HG02943 (cell line): ENCODE data around the gene DBNDD1.
"Not testable (repeated sequence)": the region's sequence is repeated elsewhere in the genome, so short reads cannot be mapped to it uniquely, and the experiment has no call there.

Experiments used
- ATAC-seq: cut with Tn5 transposase; IDR thresholded peaks from one replicate; pipeline ENCODE4 v1.9.1; 2021; ENCODE audit warnings: mild to moderate bottlenecking, low read depth, moderate library complexity; ENCODE audit not compliant: unreplicated experiment

The DBNDD1 gene

DNA sequence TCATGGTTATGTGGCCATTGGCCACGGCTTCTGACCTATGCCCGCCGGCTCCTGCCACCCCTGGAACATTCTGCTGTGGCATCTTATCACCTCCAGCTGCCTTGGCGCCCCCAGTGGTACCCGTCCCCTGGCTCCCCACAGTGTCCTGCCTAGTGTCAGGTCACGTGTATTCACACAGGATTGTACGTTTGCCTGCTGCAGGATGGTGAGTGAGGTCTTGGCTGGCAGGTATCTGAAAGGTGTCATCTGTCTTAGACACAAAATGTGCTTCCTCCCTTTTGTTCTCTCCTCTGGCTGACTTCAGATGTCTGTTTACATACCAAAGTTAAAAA is 24.9 kb downstream of the DBNDD1 start:
- ATAC-seq = no peak

DNA sequence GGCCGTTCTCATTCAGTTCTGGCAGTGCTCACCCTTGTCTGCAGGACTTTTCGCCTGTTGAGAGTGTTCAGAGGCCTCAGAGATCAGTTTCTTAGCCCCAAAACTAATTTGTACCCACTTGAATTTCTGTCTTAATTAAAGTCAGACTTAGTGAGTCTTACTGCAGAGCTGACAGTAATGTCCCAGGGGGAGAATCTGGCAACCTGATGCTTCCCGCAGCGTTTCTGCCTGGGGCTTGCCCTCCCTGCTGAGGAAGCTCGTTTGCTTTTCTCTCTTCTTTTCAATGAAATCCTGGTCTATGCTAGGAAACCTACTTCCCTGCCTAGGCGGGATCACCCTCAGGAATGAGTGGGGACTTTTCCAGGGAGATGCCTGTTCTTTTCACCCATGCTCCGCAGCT is 25.3 kb downstream of the DBNDD1 start:
- ATAC-seq = no peak

DNA sequence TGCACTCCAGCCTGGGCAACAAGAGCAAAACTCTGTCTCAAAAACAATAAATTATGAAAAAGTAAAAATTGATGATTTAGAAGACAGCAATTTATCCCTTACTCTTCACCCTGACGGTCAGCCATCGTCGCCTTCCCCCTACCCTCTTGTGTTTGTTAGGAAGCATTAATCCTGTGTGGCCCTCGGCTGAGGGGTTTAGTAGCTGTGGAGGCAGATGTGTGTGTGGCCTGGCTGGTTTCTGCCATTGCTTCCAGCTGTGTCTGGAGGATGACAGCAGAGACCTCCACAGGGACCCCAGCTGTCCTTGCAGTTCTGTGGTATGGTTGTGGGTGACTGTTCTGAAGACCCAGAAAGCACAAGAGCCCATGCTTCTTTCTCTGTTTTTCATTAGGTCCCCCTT is 25.9 kb downstream of the DBNDD1 start:
- ATAC-seq = no peak

DNA sequence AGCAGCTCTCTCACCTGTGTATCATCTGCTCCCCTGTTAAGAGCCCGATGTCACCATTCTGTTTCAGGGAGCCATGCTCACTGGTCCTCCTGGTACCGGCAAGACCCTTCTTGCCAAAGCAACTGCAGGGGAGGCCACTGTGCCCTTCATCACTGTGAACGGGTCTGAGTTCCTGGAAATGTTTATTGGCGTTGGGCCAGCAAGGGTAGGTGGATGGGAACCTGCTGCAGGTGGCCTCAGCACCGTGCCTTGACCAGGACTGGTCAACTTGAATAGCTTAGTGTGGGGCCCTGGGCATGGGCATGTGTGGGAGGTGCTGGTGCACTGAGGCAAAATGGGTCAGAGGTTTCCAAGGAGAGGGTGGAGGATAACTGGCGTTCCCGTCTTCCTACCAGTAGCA is 28.5 kb downstream of the DBNDD1 start:
- ATAC-seq = no peak

DNA sequence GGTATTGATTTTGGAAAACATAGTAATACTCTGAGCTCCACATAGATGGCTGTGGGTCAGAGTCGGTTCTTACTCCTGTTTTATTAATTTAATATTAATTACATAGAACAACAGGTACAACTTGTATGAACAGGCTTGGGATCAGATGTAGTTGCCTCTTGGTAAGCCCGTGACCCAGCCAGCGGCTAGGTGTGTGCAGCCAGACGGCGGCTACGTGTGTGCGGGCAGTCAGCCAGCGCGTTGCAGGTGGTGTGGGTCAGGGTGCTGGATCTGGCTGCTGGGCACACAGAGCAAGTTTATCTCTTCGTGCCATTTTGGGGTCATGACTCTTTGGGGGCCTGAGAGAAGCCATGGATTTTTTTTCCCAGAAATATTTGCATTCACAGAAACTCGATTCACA is 30.3 kb downstream of the DBNDD1 start:
- ATAC-seq = no peak

DNA sequence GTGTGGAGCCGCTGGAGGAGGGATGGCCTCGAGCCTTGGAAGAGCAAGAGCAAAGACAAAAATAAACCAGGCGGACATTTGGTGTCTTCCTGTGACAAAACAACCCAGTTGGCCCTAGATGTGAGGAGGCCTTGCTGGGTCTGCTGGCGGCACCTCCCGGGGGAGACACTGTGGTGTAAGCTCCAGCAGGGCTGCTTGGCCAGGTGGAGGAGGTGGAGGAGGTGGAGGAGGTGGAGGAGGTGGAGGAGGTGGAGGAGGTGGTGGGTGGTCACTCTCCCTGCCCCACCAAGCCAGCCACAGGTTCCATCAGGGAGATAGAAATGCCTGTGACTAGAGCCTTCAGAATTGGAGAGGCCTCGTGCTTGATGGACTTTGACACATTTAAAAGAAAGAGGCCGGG is 32.1 kb downstream of the DBNDD1 start:
- ATAC-seq = no peak

DNA sequence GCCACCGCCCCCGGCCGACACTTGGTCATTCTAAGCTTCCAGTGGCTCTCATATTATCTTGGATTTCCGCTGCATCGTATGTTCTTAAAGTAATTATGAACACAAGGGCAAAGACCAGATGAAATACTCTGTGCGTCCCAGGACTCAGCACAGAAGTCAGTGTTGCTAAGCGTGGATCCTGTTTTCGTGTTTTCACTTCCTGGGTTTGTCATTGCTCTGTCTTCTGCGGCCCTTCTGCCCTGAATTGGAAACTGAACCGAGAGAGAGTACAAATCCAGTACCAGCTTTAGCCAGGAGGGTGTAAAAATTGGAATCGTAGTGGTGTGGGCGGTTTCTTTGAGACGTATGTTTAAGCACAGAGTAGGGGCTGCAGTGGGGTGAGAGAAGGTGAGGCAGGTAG is 32.7 kb downstream of the DBNDD1 start:
- no peak for ATAC-seq

DNA sequence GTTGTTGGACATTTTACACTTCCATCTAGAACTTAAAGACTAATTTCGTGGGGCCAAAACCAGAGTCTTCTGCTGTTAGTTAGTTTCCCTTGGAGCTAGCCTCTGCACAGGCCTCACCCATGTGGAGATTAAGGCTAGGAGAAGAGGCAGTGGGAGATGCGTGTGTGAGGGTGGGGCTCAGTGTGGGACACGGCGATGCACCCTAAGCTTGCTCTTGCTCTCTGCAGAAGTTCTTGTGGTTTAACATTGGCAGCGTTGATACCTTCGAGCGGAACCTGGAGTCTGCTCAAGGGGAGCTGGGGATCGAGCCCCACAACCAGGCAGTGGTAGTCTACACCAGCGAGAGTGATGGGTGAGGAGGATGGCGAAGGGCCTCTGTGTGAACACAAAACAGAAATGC is 34.0 kb downstream of the DBNDD1 start:
- ATAC-seq = no peak

DNA sequence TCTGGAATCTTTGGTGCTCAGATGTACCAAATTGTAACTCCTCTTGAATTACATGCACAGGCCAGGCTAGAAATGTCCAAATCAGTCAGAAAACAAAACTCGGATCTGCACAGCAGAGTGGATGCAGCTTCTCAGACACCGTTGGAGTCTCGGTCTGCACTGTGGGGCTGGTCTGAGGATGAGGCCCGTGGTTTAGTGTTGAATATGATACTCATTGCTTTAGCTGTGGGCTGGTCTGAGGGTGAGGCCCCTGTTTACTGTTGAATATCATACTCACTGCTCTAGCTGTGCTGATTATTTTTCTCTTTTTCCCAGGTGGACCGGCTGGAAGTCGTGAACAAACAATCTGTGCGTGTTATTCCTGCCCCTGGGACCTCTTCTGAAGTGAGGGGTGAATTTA is 35.0 kb downstream of the DBNDD1 start:
- no peak for ATAC-seq

DNA sequence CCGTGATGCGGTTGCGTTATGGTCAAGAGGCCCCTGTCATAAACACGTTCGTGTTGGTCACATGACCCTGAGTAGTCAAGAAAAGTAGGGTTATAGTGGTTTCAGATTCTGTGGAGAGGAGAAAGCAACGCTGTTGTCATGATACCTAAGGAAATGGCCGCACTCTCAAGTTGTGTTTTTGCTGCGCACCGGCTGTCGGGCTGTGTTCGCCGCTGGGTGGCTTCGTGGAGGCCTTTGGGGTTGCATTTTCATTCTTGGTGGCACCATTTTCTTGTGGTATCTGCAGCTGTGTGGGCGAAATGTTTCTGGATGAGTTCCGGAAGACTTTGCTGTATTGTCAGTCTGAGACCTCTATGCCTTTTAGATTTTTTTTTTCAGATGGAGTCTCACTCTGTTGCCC is 35.7 kb downstream of the DBNDD1 start:
- no peak for ATAC-seq

DNA sequence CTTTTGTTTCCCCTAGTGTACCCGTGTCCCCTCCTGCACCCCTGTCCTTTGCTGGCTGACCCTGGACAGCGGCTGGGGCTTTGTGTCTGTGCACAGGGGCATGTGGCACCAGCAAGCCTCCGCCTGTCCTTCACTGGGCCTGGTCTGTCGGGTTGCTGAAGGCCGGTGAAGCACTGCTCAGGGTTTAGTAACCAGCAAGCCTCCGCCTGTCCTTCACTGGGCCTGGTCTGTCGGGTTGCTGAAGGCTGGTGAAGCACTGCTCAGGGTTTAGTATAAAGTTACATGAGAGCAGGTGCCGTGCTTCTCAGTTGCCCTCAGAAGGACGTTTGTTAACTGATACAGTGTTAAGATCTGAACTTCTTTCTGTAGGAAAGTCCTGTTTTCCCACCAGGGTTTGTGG is 36.9 kb downstream of the DBNDD1 start:
- no peak for ATAC-seq

DNA sequence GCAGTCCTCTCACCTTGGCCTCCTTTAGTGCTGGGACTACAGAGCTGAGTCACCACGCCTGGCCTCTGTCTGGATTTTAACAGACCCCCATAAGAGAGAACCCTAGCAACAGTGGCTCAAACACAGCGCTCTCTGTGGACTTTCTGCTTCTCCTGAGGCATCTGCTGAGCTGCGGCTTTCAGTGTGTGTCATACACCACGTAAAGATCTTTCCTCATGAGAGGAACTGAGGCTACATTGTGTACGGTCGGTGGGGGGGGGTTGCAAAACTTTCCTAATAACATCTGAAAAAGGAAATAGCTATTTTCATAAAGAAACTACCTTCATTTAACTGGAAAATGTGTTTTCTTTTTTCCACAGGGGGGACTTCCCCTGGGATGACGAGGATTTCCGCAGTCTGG is 37.8 kb downstream of the DBNDD1 start:
- no peak for ATAC-seq

DNA sequence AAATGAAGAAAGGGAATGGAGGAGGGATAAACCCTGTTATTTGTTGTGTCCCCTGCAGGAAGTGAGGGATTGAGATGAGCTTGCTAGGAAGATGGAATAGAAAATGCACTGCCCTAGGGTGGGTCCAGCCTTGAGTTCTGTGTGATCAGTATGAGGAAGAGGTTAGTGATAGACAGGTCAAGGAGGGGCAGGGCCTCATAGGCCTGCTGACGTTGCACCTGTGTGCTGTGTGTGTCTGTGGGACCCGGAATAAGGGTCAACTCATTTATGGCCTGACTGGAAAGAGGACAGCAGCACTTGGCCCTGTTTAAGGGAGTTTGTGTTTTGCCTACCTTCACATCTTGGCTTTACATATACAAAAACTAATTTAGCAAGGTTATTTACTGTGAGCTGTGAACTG is 44.4 kb downstream of the DBNDD1 start:
- ATAC-seq = no peak

DNA sequence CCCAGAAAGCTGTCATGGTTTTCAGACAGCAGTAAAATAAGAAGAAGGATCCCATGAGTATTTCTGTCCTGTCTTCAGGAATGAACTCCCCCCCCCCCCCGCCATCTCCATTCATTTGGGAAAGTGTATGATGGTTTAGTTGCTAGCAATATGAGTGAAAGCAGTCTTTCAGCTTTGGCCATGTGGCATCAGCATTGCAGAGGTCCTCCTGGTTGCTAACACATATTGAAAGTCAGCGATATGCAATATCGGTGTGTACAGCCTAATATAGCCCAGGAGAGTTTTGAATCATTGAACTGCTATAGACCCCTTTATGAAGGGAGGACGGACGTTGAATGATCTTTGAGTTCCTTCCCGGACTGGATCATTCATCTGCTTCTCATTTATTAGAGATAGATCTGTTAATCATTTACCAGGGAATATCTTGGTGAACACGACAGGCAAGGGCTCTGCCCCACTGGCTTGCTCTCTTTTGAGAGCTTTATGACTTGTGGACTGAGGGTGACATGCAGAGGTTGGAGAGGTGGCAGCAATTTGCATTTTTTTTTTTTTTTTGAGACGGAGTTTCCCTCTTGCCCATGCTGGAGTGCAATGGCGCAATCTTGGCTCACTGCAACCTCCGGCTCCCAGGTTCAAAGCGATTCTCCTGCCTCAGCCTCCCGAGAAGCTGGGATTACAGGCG is 45.5 kb downstream of the DBNDD1 start:
- no peak for ATAC-seq

DNA sequence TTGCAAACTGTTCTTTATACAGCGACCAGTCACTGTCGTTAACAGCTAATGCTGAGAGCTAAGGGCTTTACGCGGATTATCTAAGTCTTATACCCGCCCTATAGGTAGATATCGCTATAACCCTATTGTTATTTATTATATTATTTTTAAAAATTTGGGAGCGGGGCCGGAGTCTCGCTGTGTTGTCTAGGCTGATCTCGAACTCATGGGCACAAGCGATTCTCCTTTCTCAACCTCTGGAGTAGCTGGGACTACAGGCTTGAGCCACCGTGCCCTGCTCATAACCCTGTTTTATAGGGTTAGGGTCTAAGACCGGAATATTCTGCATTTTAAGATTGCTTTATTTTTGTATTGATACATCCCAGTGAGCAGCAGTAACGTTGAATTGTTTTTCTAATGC is 46.0 kb downstream of the DBNDD1 start:
- no peak for ATAC-seq

DNA sequence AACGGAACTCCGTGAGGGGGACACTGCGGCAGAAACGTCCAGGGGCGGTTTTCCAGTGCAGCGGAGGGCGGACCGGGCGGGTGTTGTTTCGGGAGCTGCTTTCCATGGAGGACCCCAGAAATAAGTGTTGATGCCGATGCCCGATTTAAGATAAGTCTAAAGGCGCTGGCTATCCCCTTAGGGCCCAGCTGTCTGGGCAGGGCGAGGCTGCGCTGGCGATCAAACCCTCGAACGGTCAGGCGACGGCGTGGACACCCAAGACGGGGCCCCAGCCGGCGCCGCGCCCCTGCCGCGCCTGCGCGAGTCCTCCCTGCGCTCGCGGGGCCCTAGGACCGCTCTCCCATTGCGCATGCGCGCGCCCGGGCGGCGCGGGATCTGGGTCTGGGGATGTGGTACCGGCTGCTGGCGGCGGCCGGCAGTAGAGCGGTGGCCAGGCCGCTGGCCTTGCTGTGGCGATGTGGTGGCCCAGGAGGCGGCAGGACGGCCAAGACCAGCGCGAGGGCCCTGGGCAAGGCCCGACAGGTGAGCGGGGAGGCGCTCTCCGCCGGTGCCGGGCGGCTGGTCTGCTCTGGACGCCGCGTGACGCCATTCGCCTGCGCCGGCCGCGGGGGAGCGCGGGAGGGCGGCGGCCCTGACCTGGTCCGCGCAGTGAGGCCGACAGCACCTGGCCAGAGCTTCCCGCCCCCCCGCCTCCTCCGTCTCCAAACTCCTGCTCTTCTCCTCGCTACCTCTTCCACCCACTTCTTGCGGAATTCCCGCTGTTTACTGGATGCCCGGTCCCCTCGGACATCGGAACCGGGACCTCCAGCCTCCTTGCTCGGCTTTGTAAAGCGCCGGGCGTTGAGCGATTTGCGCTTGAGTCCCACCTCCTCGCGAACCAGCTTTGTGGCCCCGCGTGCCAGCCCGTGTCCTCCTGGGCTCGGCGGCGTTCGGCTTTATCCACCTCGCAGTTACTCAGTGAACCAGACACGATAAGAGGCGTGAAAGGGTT is 46.7 kb downstream of the DBNDD1 start:
- peak; percentile 75 for ATAC-seq

DNA sequence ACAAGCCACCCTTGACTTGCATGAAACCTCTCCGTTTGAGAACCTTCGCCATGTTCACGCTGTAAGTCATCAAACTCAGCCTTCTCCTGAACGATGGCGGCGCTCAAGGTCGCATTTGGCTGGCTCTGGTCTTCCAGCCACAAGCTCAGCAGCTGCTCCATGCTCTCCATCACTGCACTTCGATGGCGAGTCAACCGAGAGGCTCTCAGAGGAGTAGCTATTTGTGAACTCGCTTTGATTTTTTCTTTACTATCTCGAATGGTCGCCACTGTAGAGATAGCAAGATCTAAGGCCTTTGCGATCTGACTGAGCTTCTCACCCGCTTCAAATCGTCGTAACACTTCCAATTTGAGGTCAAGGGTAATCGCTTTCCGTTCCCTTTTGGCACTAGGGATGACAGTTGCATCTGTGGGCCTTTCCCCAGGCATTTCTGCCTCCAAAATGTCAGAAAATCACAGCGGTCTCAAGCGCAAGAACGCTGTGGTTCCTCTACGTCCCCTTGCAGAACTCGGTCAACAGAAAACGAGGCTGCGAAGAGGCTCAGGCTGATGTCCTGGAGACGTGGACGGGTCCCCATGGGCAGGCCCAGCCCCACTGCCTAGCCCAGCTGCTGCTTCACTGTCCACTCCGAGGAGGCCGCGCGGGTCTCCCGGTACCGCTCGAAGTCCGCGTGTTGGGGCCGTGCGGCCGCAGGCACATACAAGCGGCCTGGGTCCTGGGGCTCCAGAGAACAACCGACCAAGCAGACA is 47.6 kb downstream of the DBNDD1 start:
- no peak for ATAC-seq

DNA sequence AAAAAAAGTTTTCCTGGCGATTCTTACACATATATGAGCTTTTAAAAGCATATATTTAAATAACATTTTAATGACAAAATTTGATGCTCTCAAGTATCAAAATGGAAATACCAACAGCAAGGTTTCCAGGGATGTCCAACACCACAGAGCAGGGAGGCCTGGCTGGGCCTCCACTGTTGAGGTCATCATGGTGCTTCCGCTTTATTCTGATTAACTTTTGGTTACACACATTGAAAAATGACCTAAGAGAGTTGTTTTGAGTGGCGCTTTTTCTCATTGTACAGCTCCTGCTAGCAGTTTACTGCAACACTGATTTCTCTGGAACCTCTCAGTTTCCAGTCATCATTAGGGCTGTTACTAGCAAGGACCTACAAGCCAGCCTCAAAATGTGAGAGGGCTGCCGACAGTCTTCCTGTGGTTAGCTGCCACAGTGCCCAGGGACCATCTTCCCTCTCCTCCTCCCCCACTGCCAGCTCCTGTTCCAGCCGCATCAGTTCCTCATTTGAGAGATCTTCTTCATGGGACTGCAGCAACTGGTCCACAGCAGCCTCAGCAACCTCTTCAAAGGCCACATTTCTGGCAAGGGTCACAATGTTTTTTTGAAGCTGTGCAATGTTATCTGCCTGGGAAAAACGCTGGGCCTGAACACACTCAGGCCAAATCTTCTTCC is 49.4 kb downstream of the DBNDD1 start:
- ATAC-seq = no peak

DNA sequence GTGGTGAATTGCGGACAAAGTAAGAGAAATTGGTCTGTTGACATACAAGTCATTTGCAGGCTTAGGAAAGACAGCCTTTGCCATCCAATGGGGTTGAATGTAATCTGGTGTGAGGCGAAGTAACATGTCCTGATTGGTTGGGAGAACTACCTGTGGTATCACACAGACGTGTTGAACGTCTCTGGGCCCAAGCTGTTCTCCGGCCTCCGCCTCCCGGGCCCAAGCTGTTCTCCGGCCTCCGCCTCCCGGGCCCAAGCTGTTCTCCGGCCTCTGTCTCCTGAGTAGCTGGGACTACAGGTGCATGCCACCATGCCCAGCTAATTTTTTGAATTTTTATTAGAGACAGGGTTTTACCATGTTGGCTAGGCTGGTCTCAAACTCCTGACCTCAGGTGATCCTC is 51.2 kb downstream of the DBNDD1 start:
- not testable (repeated sequence) for ATAC-seq

DNA sequence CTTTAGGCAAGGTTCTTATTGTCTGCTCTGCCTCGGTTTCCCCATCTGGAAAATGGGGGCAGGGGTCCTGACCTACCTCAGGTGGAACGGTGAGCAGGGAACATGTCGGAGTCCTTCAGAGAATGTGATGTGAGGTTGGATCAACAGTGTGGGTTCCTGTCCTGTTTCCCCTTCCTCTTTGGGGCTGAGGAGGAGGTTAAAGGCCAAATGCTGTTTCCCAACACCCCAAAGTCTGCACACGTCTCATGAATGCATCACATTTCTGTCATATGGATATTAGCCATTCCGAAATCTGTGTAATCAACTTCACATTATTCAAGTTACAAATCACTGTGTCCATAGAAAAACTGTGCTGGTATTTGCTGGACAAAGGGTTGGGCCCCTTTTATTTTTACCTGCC is 51.8 kb downstream of the DBNDD1 start:
- not testable (repeated sequence) for ATAC-seq

DNA sequence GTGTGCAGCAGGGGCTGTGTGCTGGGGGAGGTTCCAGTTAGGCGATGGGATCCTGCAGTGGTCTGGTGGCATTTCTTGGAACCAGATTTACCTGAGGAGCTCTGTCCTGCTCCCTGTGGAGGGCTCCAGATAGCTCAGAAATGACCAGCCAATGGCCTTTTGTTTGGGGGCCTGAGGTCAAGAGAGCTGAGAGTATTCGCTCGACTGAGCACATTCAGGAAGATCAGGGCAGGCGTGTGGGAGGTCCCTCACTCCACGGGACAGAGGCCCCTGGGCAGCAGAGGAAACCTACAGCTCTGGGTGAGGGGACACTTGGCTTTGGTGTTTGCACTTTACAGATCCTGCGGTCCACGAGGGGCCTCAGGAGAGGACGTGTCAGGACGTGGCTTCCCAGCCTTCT is 52.5 kb downstream of the DBNDD1 start:
- no peak for ATAC-seq
